Stimulated activated CD4-positive, alpha-beta T cell treated with anti-CD3 and anti-CD28 coated beads, Interleukin-12 subunit alpha, Interleukin-12 subunit beta, amount 100 ng/mL, for 48 hours (primary cell): ENCODE results near the gene MYBBP1A.

Experiments used
- DNase-seq, 3 donors: peaks; one replicate each; pipeline ENCODE4 v3.0.0-alpha.2; 2020; ENCODE audit warnings: low read depth in 2 of 3, low spot score in 1 of 3

MYBBP1A gene

DNA sequence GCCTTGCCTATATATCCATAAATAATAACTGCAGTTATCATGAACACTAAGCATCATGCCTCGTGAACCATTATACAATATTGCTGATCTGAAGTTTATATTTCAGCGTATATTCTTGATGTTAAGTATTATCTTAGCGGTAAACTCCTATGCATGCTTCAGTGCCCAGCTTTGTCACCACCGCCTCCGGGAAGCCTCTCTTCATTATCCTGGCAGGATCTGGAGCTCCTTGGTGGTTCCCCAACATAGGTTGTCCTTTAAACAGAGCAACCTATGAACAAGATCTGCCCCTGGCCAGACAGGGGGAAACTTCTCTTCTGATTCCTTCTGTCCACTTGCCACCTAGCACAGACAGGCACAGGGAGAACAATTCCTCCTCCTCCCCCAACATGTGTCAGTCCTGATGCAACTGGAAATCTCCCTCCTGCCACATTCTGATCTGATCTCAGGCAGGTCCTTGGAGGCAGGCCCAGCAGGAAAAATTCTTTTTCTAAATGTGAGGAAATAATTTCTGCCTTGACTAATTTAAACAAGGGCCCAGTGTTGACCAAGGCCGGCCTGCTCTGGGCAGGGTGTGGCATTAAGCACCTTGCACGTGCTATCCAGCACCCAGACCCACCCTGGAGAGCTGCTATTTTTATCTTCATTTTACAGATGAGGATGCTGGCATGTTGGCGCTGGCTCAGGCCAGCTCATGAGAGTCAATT, 34.1 kb downstream of the MYBBP1A start:
- no peak for DNase-seq

- DNase-seq = no peak
These were observed 34.9 kb downstream of the MYBBP1A start for GRCh38 chr17:4520060-4520893.

- no peak for DNase-seq
These were observed 35.8 kb downstream of the MYBBP1A start for GRCh38 chr17:4519361-4519788.

DNA sequence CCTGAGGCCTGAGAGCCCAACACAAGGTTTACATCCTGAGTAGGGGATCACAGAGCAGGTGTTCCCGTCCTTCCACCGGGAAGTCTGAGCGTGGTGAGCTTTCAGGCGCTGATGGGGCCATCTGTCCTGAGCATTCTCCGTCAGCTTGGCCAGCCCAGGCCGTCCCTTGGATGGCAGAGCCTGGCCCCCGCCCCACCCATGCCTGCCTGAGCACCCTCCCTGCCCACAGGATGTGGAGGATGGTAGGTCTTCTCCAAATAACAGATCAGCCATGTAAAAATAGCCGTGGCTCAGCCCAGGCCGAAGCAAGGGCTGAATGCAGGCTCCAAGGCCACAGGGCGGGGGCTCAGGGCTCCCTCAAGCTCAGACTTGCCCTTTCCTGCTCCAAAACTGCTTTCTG, 36.3 kb downstream of the MYBBP1A start:
- no peak for DNase-seq

GRCh38 chr17:4516735-4517134, 38.4 kb downstream of the MYBBP1A start:
- DNase-seq = no peak

DNA sequence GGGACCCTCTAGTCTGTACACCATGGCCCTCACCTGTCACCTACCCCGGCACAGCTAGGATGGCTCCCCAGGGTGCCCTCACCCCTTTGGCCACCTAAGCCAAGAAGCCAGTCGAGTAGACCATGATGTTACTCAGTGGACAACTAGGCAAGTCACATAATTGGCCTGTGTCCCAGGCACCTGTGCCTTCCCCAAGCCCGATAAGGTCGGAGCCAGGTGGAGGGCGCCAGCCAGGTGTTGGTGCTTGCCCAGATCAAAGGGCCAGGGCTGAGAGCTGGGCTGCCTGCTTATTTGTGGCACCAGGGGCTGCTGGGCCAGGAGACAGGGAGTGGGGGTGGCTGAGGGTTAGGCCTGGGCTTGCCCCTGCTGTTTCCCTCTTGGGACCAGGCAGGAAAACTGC, 39.7 kb downstream of the MYBBP1A start:
- no peak for DNase-seq

- DNase-seq = no peak
These were observed 40.4 kb downstream of the MYBBP1A start for GRCh38 chr17:4514779-4515178.

GRCh38 chr17:4514206-4514605, 41.0 kb downstream of the MYBBP1A start:
- DNase-seq = no peak

- no peak for DNase-seq
These were observed 41.8 kb downstream of the MYBBP1A start for GRCh38 chr17:4513113-4514032.

DNA sequence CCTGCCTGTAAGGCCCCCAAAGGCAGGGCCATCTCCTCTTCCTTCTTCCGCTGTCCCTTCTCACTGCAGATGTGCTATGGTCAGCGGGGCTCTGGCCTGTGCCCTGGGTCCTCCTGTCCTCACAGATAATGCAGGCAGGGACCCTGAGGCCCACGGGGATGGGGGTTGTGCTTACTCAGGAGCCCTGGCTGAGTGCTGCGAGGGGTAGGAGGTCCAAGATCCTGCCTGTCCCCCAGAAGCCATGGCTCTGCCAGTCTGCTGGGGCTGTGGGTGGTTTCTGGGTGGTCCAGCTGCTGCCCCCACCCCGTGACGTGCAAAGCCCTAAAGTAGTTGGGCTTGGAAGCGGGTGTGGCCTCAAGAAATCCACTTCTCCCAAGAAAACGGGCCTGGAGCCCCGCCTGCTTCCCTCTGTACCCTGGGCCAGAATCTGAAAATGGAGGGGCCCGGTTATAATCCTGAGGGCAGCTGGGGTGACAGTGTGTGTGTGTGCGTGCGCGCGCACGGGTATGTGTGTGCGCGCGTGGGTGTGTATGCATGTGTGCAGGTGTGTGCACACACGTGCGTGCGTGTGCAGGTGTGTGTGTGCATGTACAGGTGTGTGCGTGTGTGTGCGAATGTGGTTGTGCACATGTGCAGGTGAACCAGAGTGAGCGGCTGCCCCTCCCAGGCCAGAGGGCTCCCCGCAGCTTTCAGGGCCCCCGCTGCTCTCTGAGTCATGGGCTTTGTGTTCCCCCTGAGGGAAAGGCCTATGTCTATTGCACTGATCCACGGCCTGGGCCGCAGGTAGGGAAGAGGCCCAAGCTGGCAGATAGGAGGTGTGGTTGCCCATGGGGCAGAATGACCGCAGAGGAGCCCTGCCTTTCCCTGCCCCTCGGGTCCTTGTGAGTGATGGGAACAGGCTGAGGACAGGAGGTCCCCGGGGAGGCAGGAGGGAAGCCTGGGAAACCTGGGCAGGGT, 42.8 kb downstream of the MYBBP1A start:
- no peak for DNase-seq

GRCh38 chr17:4511199-4511932, 43.8 kb downstream of the MYBBP1A start:
- no peak for DNase-seq

- no peak for DNase-seq
These were observed 44.6 kb downstream of the MYBBP1A start for GRCh38 chr17:4510618-4510941.

GRCh38 chr17:4509923-4510617, 45.1 kb downstream of the MYBBP1A start:
- DNase-seq = no peak

GRCh38 chr17:4509401-4509800, 45.8 kb downstream of the MYBBP1A start:
- no peak for DNase-seq

DNA sequence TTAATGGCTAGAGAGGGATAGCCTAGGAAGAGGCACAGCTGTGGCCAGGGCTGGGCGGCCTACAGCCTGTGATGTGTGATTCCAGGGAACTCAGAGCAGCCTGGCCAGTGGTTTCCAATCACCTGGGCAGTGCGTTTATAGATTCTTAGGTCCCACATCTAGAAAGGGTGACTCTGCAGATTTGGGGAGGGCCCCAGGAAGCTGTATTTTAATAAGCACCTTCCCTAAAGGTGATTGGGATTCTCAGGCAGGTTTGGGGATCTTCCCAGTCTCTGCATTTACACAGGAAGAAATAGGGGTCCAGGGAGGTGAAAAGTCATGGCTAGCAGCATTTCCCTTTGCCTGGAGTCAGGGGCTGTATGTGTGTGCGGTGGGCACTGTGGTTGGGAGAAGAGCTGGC, 47.0 kb downstream of the MYBBP1A start:
- DNase-seq = no peak

- DNase-seq = no peak
These were observed 47.6 kb downstream of the MYBBP1A start for GRCh38 chr17:4507361-4508111.

DNA sequence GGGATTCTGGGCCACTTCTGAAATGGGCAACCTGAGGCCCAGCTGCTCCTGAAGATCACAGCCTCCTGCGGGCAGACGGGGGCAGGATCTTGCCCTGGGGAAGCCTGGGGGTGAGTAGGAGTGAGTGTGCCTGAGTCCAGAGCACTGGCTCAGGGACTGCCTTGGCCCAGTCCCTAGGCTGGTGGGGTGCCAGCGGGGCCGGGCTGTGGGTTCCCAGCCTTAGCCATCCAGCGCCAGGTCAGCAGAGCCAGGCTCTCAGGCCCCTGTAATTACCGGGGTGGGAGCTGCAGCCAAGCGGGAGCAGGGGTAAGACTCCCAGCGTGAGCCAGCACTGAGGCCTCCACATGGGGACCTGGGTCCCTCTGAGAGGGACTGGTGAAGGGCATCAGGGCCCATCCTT, 48.3 kb downstream of the MYBBP1A start:
- no peak for DNase-seq

DNA sequence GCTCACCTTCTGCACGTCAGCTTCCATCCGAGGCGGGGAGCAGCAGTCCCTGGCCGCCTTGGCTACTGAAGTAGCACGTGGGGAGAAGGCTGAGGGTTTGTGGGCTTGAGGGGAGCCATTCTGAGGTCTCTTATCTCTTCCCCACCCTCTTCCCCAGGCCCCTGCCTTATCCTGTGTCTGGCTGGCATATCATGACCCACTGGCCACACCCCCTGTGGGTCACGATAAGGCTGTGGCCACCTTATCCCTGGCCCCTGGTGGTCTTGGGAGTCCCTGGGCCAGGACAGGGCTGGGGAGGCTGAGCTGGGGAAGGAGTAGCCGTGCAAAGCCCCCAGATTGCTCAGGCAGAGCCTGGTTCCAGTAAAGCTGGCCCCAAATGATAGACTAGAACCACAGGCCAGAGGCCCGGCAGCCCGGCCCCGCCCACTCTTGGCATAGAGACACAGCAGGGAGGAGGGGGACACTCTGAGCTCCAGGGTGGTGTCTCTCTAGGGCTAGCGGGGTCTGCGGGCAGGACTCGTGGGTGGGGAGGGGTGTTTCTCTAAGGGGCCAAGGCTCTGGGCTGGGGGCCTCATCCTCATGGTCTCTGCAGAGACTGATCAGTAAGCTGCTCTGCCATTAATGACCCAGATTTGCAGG, 48.9 kb downstream of the MYBBP1A start:
- no peak for DNase-seq
